SK-N-SH (cell line): ENCODE results near the gene PIK3R5. TPM values are rescaled to one million over a fixed set of nuclear protein-coding genes. Genes with fewer than 3 reads are reported as not detected.
A peak's percentile ranks its signal among the peaks of the same experiment; 100 is the strongest.

Source experiments
- CTCF ChIA-PET: fragments of 300-600, 350-600 bp; formaldehyde crosslinking; extraction: SDS; loops from one replicate; lab custom pipeline; 2021; lab: Yijun Ruan, JAX
- POLR2A ChIA-PET: fragments of 350-600 bp; sonication (Branson Sonifier 250); formaldehyde crosslinking; extraction: SDS; loops from one replicate; lab custom pipeline; 2020; ENCODE audit warnings: antibody characterized with exemption, inconsistent platforms; lab: Yijun Ruan, JAX
- DNase-seq: peaks from one replicate; pipeline ENCODE4 v3.0.0; 2012
- H2AFZ ChIP-seq: fragments of 200-600 bp; sonication (generic); 2 replicates; pipeline ENCODE4 v1.8.1; 2016; ENCODE audit warnings: antibody characterized with exemption, mild to moderate bottlenecking, low read depth
- H3F3A ChIP-seq: fragments of 200-600 bp; sonication (generic); replicated peaks from 2 replicates; pipeline ENCODE3; 2016; ENCODE audit warnings: antibody characterized with exemption, mild to moderate bottlenecking; ENCODE audit not compliant: insufficient read depth
- H3K27ac ChIP-seq, 2 experiments: fragments of 200-500 bp in 1 of 2; fragments of 200-600 bp in 1 of 2; sonication (Bioruptor generic) in 1 of 2; sonication (generic), shearing (Covaris generic) in 1 of 2; 2 replicates each; pipeline versions ENCODE4 v1.5.1 to v1.6.1; 2014 to 2016; ENCODE audit warnings: low read depth in 2 of 2, inconsistent platforms in 1 of 2, low read length in 1 of 2, mild to moderate bottlenecking in 1 of 2, mixed read lengths in 1 of 2
- H3K27me3 ChIP-seq: fragments of 200-600 bp; sonication (generic), shearing (Covaris generic); 2 replicates; pipeline ENCODE4 v1.6.1; 2016; ENCODE audit warnings: mixed run types; ENCODE audit not compliant: insufficient read depth
- H3K36me3 ChIP-seq, 2 experiments: fragments of 200-500 bp in 1 of 2; fragments of 200-600 bp in 1 of 2; sonication (Bioruptor generic) in 1 of 2; sonication (generic) in 1 of 2; replicated peaks in 1 of 2; 2 replicates each; pipeline versions ENCODE3 to v1.5.1; 2014 to 2016; ENCODE audit warnings: low read length in 1 of 2, mild to moderate bottlenecking in 1 of 2; ENCODE audit not compliant: insufficient read depth in 2 of 2, control insufficient read depth in 1 of 2
- H3K4me1 ChIP-seq, 2 experiments: fragments of 200-500 bp in 1 of 2; fragments of 200-600 bp in 1 of 2; sonication (Bioruptor generic) in 1 of 2; sonication (generic), shearing (Covaris generic) in 1 of 2; 2 replicates each; pipeline versions ENCODE4 v1.5.1 to v1.6.1; 2014 to 2016; ENCODE audit warnings: low read depth in 1 of 2, low read length in 1 of 2, mixed run types in 1 of 2; ENCODE audit not compliant: insufficient read depth in 2 of 2, control insufficient read depth in 1 of 2
- H3K4me2 ChIP-seq: fragments of 200-600 bp; sonication (generic), shearing (Covaris generic); 2 replicates; pipeline ENCODE4 v1.6.1; 2017; ENCODE audit warnings: mixed run types
- H3K4me3 ChIP-seq, 2 experiments: fragments of 200-500 bp in 1 of 2; fragments of 200-600 bp in 1 of 2; sonication (Bioruptor generic) in 1 of 2; sonication (generic), shearing (Covaris generic) in 1 of 2; 2 replicates each; pipeline versions ENCODE4 v1.5.1 to v1.8.1; 2014 to 2016; ENCODE audit warnings: low read depth in 2 of 2, inconsistent platforms in 1 of 2, low read length in 1 of 2, mild to moderate bottlenecking in 1 of 2, mixed read lengths in 1 of 2, moderate library complexity in 1 of 2
- H3K79me2 ChIP-seq: fragments of 200-600 bp; sonication (generic); 2 replicates; pipeline ENCODE4 v1.8.1; 2017; ENCODE audit warnings: mild to moderate bottlenecking; ENCODE audit not compliant: insufficient read depth
- H3K9ac ChIP-seq: fragments of 200-600 bp; sonication (generic); 2 replicates; pipeline ENCODE4 v1.6.1; 2017; ENCODE audit warnings: mixed run types
- H3K9me2 ChIP-seq: fragments of 200-600 bp; sonication (generic); 2 replicates; pipeline ENCODE4 v1.6.1; 2017; ENCODE audit warnings: mixed run types
- H3K9me3 ChIP-seq: fragments of 200-600 bp; sonication (generic); 2 replicates; pipeline ENCODE4 v1.6.1; 2017; ENCODE audit warnings: mixed run types, mild to moderate bottlenecking, moderate library complexity
- H4K20me1 ChIP-seq: fragments of 200-600 bp; sonication (generic); 2 replicates; pipeline ENCODE4 v1.6.1; 2017; ENCODE audit warnings: mild to moderate bottlenecking, mixed run types; ENCODE audit not compliant: insufficient read depth
- CHD2 ChIP-seq: fragments of 150-350 bp; IDR thresholded peaks from 2 replicates; pipeline ENCODE4 v1.6.1; 2018; ENCODE audit warnings: low read length; ENCODE audit not compliant: partially characterized antibody
- CTCF ChIP-seq: fragments of 200-600 bp; sonication (generic); IDR thresholded peaks from 2 replicates; pipeline ENCODE4 v1.6.1; 2017; ENCODE audit warnings: antibody characterized with exemption, mild to moderate bottlenecking, moderate library complexity
- ELF1 ChIP-seq: IDR thresholded peaks from 2 replicates; pipeline ENCODE4 v1.4.0; 2012
- JUND ChIP-seq: IDR thresholded peaks from 2 replicates; pipeline ENCODE4 v1.4.0; 2012
- MXI1 ChIP-seq: IDR thresholded peaks from 2 replicates; pipeline ENCODE4 v1.6.1; 2012; ENCODE audit warnings: mild to moderate bottlenecking, low read depth, low read length, improper control_type of control experiment
- NFIC ChIP-seq: IDR thresholded peaks from 2 replicates; pipeline ENCODE4 v1.4.0; 2012; ENCODE audit warnings: borderline replicate concordance
- POLR2AphosphoS5 ChIP-seq: IDR thresholded peaks from 2 replicates; pipeline ENCODE4 v1.6.1; 2012; ENCODE audit warnings: low read depth, low read length
- RAD21 ChIP-seq: IDR thresholded peaks from 2 replicates; pipeline ENCODE4 v1.6.1; 2012; ENCODE audit warnings: mild to moderate bottlenecking, low read length
- RXRA ChIP-seq: IDR thresholded peaks from 2 replicates; pipeline ENCODE4 v1.4.0; 2012; ENCODE audit warnings: low read depth, mild to moderate bottlenecking, borderline replicate concordance
- TAF1 ChIP-seq: IDR thresholded peaks from 2 replicates; pipeline ENCODE4 v1.6.1; 2012; ENCODE audit warnings: low read depth, mild to moderate bottlenecking, low read length, moderate library complexity, borderline replicate concordance
- WGBS: methylation state at CpG from one replicate; pipeline ENCODE4 v1.1.6; 2017; ENCODE audit warnings: low lambda C conversion rate; 5-methylcytosine and 5-hydroxymethylcytosine counted together
- polyA plus RNA-seq, 3 experiments: library from polyadenylated mRNA; depleted of rRNA; stranded (reverse); fragments of >200 nt; gene quantifications; 2 replicates each; pipeline ENCODE4 v1.2.3, GENCODE V29; 2012
- TF ChIP-seq, protein P1 (sequence below): IDR thresholded peaks from 2 replicates; pipeline ENCODE4; 2012
- TF ChIP-seq, protein P2 (sequence below): IDR thresholded peaks from 2 replicates; pipeline ENCODE4 v1.4.0; 2012; ENCODE audit warnings: low read depth, borderline replicate concordance

Gene PIK3R5
- polyA plus RNA-seq, 1 of the 3 experiments (the other 2 are of a cell fraction): not detected

GRCh38 chr17:8894673-8895578, 70.6 kb downstream of the PIK3R5 start (continued):
- TF ChIP-seq MXI1 (no peak), ELF1 (no peak), RAD21 (peak; percentile 75), CTCF (peak; percentile 82), JUND (no peak)

DNA sequence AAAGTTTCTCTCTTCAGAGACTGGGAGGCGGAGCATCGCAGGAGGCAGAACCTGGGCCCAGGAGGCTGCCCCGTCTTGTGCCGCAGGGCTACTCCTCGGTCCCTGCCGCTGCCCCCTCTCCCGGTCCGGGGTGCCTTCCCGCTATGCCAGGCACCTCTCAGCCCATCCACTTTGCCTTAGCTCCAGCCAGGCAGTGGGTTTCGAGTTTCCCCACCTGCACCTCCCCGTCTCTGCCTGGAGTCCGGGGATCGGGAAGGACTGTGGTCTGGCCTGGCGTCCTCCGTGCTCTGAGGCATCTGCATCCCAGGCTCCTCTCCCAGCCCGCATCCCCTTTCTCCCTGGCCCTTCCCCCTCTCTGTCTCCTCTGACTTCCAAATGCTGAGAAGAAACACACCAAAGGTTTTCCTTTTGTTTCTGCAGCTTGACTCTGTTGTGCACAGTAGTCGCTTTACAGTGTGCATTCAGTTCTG, 71.3 kb downstream of the PIK3R5 start:
- Histone ChIP-seq H3K9ac (no peak overlapping the region), H2AFZ (peak overlapping the region; percentile 67; the same call in 1 of the 2 replicates), H3K9me3 (no peaks in the 10 kb centered on the region), H3K79me2 (no peaks in the 10 kb centered on the region), H3K4me3 (peak overlapping the region; percentile 17 to 21; a peak in 1 of 4 replicates), H3K27me3 (peaks cover 26% of the 10 kb centered on the region; the same call in 1 of the 2 replicates), H3K4me1 (no peaks in the 10 kb centered on the region)
- CTCF ChIA-PET: interaction anchor here (1.1 to 2.3 kb wide), 20 partner anchors 8 to 834 kb away, joined by 3 to 12 read pairs (median 5); no protein-coding TSS in a partner anchor
- POLR2A ChIA-PET: no interaction called here
- WGBS: 39% methylated on average over 9 of the region's 17 CpGs
- DNase-seq: peak; percentile 37
- no peak for TF ChIP-seq RXRA
- TF ChIP-seq, protein P1, sequence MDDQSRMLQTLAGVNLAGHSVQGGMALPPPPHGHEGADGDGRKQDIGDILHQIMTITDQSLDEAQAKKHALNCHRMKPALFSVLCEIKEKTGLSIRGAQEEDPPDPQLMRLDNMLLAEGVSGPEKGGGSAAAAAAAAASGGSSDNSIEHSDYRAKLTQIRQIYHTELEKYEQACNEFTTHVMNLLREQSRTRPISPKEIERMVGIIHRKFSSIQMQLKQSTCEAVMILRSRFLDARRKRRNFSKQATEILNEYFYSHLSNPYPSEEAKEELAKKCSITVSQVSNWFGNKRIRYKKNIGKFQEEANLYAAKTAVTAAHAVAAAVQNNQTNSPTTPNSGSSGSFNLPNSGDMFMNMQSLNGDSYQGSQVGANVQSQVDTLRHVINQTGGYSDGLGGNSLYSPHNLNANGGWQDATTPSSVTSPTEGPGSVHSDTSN: no peak
- TF ChIP-seq TAF1: no peak
- no peak for TF ChIP-seq JUND
- no peak for TF ChIP-seq ELF1
- TF ChIP-seq, protein P2, sequence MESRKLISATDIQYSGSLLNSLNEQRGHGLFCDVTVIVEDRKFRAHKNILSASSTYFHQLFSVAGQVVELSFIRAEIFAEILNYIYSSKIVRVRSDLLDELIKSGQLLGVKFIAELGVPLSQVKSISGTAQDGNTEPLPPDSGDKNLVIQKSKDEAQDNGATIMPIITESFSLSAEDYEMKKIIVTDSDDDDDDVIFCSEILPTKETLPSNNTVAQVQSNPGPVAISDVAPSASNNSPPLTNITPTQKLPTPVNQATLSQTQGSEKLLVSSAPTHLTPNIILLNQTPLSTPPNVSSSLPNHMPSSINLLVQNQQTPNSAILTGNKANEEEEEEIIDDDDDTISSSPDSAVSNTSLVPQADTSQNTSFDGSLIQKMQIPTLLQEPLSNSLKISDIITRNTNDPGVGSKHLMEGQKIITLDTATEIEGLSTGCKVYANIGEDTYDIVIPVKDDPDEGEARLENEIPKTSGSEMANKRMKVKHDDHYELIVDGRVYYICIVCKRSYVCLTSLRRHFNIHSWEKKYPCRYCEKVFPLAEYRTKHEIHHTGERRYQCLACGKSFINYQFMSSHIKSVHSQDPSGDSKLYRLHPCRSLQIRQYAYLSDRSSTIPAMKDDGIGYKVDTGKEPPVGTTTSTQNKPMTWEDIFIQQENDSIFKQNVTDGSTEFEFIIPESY: no peak
- no peak for TF ChIP-seq CHD2
- TF ChIP-seq NFIC: no peak
- TF ChIP-seq POLR2AphosphoS5: no peak
- TF ChIP-seq, all 33 proteins: peak for 0
- Histone ChIP-seq H3K4me2 (peak overlapping the region; percentile 35; the same call in 1 of the 2 replicates), H4K20me1 (no peaks in the 10 kb centered on the region), H3K27ac (no peak overlapping the region), H3K36me3 (no peaks in the 10 kb centered on the region), H3K9me2 (no peaks in the 10 kb centered on the region), H3F3A (no peaks in the 10 kb centered on the region)
